Activated CD4-positive, alpha-beta T cell treated with anti-CD3 and anti-CD28 coated beads, Interleukin-2, amount 50 U/mL, for 16 hours (primary cell): Measurements from ENCODE around the gene NAV2.

ENCODE experiments used
- DNase-seq: peaks from one replicate; pipeline ENCODE4 v3.0.0-alpha.2; 2020

Gene NAV2

GRCh38 chr11:19813158-19813879 is 100.7 kb downstream of the NAV2 start:
- DNase-seq = no peak

GRCh38 chr11:19814421-19814820 is 101.8 kb downstream of the NAV2 start:
- DNase-seq = no peak

- DNase-seq = no peak
Observed at GRCh38 chr11:19816040-19816439, 103.4 kb downstream of the NAV2 start.

- DNase-seq = no peak
Observed at GRCh38 chr11:19816817-19817216, 104.2 kb downstream of the NAV2 start.

GRCh38 chr11:19817265-19817851 is 104.7 kb downstream of the NAV2 start:
- no peak for DNase-seq

GRCh38 chr11:19817870-19818269 is 105.2 kb downstream of the NAV2 start:
- DNase-seq = no peak

GRCh38 chr11:19818619-19819018 is 106.0 kb downstream of the NAV2 start:
- DNase-seq = no peak

GRCh38 chr11:19819148-19819547 is 106.5 kb downstream of the NAV2 start:
- no peak for DNase-seq

GRCh38 chr11:19820100-19820499 is 107.5 kb downstream of the NAV2 start:
- no peak for DNase-seq

GRCh38 chr11:19821412-19821875 is 108.8 kb downstream of the NAV2 start:
- DNase-seq = no peak

- DNase-seq = no peak
Observed at GRCh38 chr11:19821993-19822392, 109.4 kb downstream of the NAV2 start.

GRCh38 chr11:19822531-19822930 is 109.9 kb downstream of the NAV2 start:
- no peak for DNase-seq

GRCh38 chr11:19826606-19827005 is 114.0 kb downstream of the NAV2 start:
- no peak for DNase-seq

- no peak for DNase-seq
Observed at GRCh38 chr11:19827399-19828135, 114.9 kb downstream of the NAV2 start.

GRCh38 chr11:19828382-19829108 is 115.9 kb downstream of the NAV2 start:
- DNase-seq = no peak

GRCh38 chr11:19829109-19829837 is 116.6 kb downstream of the NAV2 start:
- no peak for DNase-seq

- no peak for DNase-seq
Observed at GRCh38 chr11:19832086-19832750, 119.6 kb downstream of the NAV2 start.

- no peak for DNase-seq
Observed at GRCh38 chr11:19832901-19833300, 120.3 kb downstream of the NAV2 start.

GRCh38 chr11:19834771-19835170 is 122.1 kb downstream of the NAV2 start:
- no peak for DNase-seq

GRCh38 chr11:19836666-19837065 is 124.0 kb downstream of the NAV2 start:
- no peak for DNase-seq

GRCh38 chr11:19838994-19839768 is 126.5 kb downstream of the NAV2 start:
- DNase-seq = no peak
